ENCODE data around the gene LGALS3BP.

Gene LGALS3BP

DNA sequence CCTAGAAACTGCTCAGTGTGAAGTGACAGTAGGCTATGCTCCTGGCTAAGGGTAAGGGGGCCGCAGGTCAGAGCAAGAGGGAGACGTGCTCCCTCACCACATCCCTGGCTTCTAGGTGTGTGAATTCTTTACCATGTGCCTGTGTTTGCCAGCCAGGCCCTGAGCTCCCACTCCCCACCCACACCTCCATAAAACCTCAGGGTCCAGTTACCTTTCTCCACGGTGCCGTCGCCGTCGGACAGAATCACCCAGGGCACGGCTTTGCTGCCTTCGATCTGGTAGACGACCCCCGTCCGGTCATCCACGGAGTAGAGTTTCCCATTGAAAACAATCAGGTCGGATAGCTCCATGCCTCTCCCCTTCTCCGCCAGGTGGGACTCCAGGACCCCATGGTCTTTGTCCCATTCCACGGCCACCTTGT, 17.1 kb upstream of the LGALS3BP start:
- no peak for DNase-seq (ENCODE audit: low spot score)
- no peak overlapping the region for H3K27ac ChIP-seq
- H3K4me3 ChIP-seq, result no peak overlapping the region
- TF ChIP-seq, protein P1, sequence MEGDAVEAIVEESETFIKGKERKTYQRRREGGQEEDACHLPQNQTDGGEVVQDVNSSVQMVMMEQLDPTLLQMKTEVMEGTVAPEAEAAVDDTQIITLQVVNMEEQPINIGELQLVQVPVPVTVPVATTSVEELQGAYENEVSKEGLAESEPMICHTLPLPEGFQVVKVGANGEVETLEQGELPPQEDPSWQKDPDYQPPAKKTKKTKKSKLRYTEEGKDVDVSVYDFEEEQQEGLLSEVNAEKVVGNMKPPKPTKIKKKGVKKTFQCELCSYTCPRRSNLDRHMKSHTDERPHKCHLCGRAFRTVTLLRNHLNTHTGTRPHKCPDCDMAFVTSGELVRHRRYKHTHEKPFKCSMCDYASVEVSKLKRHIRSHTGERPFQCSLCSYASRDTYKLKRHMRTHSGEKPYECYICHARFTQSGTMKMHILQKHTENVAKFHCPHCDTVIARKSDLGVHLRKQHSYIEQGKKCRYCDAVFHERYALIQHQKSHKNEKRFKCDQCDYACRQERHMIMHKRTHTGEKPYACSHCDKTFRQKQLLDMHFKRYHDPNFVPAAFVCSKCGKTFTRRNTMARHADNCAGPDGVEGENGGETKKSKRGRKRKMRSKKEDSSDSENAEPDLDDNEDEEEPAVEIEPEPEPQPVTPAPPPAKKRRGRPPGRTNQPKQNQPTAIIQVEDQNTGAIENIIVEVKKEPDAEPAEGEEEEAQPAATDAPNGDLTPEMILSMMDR (IDR thresholded peaks at IDR 0.05), result no peak

GRCh38 chr17:78995761-78996451, 16.2 kb upstream of the LGALS3BP start:
- Histone ChIP-seq H3K27ac (no peak overlapping the region), H3K4me3 (no peak overlapping the region)
- DNase-seq (ENCODE audit: low spot score), result no peak
- TF ChIP-seq, protein P1 (IDR thresholded peaks at IDR 0.05), result no peak

GRCh38 chr17:78995022-78995760, 15.5 kb upstream of the LGALS3BP start:
- DNase-seq (ENCODE audit: low spot score), result no peak
- Histone ChIP-seq H3K27ac (no peak overlapping the region), H3K4me3 (no peak overlapping the region)
- TF ChIP-seq, protein P1 (IDR thresholded peaks at IDR 0.05), result no peak

DNA sequence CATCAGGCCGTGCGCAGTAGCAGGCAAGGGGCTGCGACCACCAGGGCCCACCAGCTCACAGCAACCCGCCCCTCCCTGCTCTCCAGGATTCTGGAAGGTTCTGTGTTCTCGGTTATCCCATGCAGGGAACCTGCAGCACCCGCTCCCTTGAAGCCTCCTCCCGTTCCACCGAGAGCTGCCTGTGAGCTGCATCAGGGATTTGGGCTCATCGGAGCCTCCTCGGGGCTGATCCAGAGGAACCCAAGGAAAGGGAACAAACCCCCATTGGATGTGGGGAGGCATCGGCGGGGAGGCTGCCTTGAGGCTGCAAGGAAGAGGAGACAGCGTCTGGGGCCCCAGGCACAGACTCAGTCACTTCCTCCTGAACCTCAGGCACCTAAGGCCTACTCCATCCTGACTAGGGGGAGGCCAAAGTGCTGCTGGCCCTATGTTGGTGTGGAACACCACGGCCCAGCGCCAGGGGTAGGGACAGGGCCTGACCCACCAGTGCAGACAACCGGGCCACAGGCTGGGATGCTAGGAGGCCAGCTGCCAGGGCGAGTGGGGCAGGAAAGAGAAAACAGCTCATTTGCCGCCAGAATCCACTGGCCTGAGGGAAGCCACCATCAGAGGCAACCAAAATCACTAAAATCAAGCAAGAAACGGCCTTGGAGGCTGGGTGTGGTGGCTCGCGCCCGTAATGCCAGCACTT, 14.4 kb upstream of the LGALS3BP start:
- TF ChIP-seq, protein P1 (IDR thresholded peaks at IDR 0.05), result no peak
- peak; percentile 68 for DNase-seq (ENCODE audit: low spot score)
- Histone ChIP-seq H3K27ac (no peak overlapping the region), H3K4me3 (no peak overlapping the region)

DNA sequence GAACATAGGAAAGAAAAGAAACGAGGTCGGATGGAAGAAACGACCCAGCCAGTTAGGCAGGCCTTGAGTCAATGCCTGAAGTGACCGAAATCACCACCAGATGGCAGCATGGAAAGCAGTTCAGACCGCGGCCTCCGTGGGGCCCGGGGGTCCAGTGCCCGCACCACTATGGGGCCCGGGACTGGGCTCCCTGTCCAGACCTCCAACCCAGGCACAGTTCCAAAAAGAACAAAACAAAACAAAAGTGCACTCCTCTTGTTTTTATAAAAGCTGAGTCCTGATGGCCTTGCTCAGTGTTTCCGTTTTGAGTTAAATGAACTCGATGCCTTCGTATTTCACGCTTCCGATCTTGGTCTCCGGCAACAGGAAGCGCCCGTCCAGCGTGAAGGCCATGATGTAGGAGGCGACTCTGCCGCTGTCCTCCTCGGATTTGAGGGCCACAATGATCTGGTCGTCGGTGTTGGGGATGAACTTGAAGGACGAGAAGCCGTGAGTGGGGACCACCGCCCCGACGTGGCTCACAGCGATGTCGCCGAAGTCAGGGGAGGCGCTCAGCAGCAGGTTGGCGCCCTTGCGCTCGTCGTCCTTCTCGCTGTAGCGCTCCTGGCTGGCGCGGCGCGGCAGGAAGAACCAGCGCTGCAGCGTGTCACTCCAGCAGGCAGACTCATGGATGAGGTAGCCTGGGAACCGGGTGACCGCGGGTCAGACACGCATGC, 13.7 kb upstream of the LGALS3BP start:
- Histone ChIP-seq H3K27ac (no peak overlapping the region), H3K4me3 (no peak overlapping the region)
- no peak for DNase-seq (ENCODE audit: low spot score)
- TF ChIP-seq, protein P1 (IDR thresholded peaks at IDR 0.05), result peak; percentile 78

GRCh38 chr17:78992542-78993212, 13.0 kb upstream of the LGALS3BP start:
- Histone ChIP-seq H3K4me3 (no peak overlapping the region), H3K27ac (no peak overlapping the region)
- DNase-seq (ENCODE audit: low spot score), result no peak
- TF ChIP-seq, protein P1 (IDR thresholded peaks at IDR 0.05), result no peak
